ENCODE results near the gene TMEM163. TPM values are rescaled to one million over a fixed set of nuclear protein-coding genes. Genes with fewer than 3 reads are reported as not detected.
"Not testable (repeated sequence)": the region's sequence is repeated elsewhere in the genome, so short reads cannot be mapped to it uniquely, and the experiment has no call there.

Gene TMEM163
- polyA plus RNA-seq, 1 donor from 2014 or later, result 3.5 TPM

DNA sequence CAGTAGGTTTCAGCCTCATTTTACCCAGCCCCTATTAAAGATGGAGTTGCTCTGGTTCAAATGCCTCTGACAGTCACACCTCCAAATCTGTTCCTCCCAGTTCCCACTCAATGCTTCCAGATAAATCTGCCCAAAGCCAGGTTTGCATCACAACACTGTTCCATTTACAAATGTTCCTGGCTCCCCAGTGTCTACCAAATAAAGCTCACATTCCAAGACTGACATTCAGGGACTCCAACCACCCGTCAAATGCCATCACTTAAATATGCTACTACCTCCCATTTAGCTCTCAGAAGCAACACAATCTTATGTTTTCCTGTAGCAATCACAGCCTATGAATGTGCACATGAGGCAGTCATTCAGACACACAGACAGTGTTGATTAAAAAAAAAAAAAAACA, 127.3 kb downstream of the TMEM163 start:
- no peaks in the 10 kb centered on the region for H3K36me3 ChIP-seq (ENCODE audit: insufficient read depth, low read length)
- TF ChIP-seq MXI1 (conservative IDR thresholded peaks at IDR 0.05; ENCODE audit: poor library complexity, severe bottlenecking) (no peak), POLR2AphosphoS5 (IDR thresholded peaks at IDR 0.05) (no peak), RAD21 (conservative IDR thresholded peaks at IDR 0.05) (no peak), SMC3 (conservative IDR thresholded peaks at IDR 0.05; ENCODE audit: poor library complexity) (no peak)
- H2AFZ ChIP-seq (ENCODE audit: low read depth, low read length), result no peak overlapping the region
- no peak overlapping the region for H3K4me3 ChIP-seq (ENCODE audit: low read length)
- H3K9me3 ChIP-seq (ENCODE audit: low read length), result peaks cover 17% of the 10 kb centered on the region
- H3K79me2 ChIP-seq (replicated peaks; ENCODE audit: insufficient read depth, low read length), result no peaks in the 10 kb centered on the region
- no peaks in the 10 kb centered on the region for H3F3A ChIP-seq (ENCODE audit: insufficient read depth, low read length, poor library complexity, severe bottlenecking)
- H3K4me2 ChIP-seq (ENCODE audit: low read length), result no peak overlapping the region
- H3K27ac ChIP-seq (ENCODE audit: low read length), result no peak overlapping the region
- no peaks in the 10 kb centered on the region for H4K20me1 ChIP-seq (ENCODE audit: insufficient read depth)
- H3K27me3 ChIP-seq (ENCODE audit: insufficient read depth, low read depth, low read length), result no peaks in the 10 kb centered on the region
- no peak overlapping the region for H3K9ac ChIP-seq (ENCODE audit: low read length)
- no peaks in the 10 kb centered on the region for H3K9me2 ChIP-seq (ENCODE audit: insufficient read depth, low read length)

DNA sequence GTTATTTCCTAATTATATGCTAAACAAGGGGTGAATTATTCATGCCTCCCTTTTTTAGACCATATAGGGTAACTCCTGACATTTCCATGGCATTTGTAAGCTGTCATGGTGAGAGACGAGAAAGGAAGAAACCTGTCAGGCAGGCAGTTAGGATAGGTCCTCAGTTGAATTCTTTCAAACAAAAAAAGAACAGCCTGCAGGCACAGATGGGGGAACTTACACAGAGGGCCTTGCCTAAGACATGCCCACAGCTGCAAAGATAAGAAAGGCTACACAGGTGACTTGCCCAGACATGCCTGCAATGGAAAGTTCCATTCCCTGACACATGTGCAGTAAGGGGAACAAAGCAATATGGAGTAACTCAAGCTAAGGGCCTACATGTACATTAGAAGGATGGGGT, 128.1 kb downstream of the TMEM163 start:
- Histone ChIP-seq H3K79me2 (replicated peaks; ENCODE audit: insufficient read depth, low read length) (no peaks in the 10 kb centered on the region), H3K4me3 (ENCODE audit: low read length) (no peak overlapping the region), H3K4me2 (ENCODE audit: low read length) (no peak overlapping the region), H4K20me1 (ENCODE audit: insufficient read depth) (no peaks in the 10 kb centered on the region), H3K9me3 (ENCODE audit: low read length) (peaks cover 17% of the 10 kb centered on the region), H2AFZ (ENCODE audit: low read depth, low read length) (no peak overlapping the region), H3K27ac (ENCODE audit: low read length) (no peak overlapping the region), H3F3A (ENCODE audit: insufficient read depth, low read length, poor library complexity, severe bottlenecking) (no peaks in the 10 kb centered on the region), H3K9ac (ENCODE audit: low read length) (no peak overlapping the region), H3K9me2 (ENCODE audit: insufficient read depth, low read length) (no peaks in the 10 kb centered on the region), H3K36me3 (ENCODE audit: insufficient read depth, low read length) (no peaks in the 10 kb centered on the region), H3K27me3 (ENCODE audit: insufficient read depth, low read depth, low read length) (no peaks in the 10 kb centered on the region)
- TF ChIP-seq POLR2AphosphoS5 (IDR thresholded peaks at IDR 0.05), result no peak
- TF ChIP-seq RAD21 (conservative IDR thresholded peaks at IDR 0.05), result no peak
- TF ChIP-seq MXI1 (conservative IDR thresholded peaks at IDR 0.05; ENCODE audit: poor library complexity, severe bottlenecking), result no peak

DNA sequence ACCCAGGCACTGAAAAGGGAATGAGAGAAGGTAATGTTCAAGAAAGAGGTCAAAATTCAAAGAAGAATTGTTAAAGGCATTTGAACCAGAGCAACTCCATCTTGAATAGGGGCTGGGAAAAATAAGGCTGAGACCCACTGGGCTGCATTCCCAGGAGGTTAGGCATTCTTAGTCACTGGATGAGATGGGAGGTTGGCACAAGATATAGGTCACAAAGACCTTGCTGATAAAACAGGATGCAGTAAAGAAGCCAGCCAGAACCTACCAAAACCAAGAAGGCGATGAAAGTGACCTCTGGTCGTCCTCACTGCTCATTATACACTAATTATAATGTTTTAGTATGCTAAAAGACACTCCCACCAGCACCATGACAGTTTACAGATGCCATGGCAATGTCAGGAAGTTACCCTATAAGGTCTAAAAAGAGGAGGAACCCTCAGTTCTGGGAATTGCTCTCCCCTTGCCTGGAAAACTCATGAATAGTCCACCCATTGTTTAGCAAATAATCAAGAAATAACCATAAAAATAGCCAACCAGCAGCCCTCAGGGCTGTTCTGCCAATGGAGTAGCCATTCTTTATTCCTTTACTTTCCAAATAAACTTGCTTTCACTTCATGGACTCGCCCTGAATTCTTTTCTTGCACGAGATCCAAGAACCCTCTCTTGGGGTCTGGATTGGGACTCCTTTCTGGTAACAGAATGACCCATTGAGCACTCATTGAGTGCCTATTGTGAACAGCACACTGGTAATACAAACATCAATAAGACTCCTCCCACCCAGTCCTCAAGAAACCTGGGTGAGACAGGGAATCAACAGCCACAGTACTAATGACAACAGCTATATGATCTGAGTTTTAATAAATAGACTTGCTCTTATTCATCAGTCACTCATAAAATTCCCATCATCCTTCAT, 129.4 kb downstream of the TMEM163 start:
- H3K79me2 ChIP-seq (replicated peaks; ENCODE audit: insufficient read depth, low read length); H3K27me3 ChIP-seq (ENCODE audit: insufficient read depth, low read depth, low read length); H3F3A ChIP-seq (ENCODE audit: insufficient read depth, low read length, poor library complexity, severe bottlenecking); H3K4me3 ChIP-seq (ENCODE audit: low read length); H3K27ac ChIP-seq (ENCODE audit: low read length); H3K9ac ChIP-seq (ENCODE audit: low read length); H3K4me2 ChIP-seq (ENCODE audit: low read length); H3K36me3 ChIP-seq (ENCODE audit: insufficient read depth, low read length); H2AFZ ChIP-seq (ENCODE audit: low read depth, low read length); H3K9me2 ChIP-seq (ENCODE audit: insufficient read depth, low read length); H4K20me1 ChIP-seq (ENCODE audit: insufficient read depth): not testable (repeated sequence)
- peaks cover 17% of the 10 kb centered on the region for H3K9me3 ChIP-seq (ENCODE audit: low read length)

DNA sequence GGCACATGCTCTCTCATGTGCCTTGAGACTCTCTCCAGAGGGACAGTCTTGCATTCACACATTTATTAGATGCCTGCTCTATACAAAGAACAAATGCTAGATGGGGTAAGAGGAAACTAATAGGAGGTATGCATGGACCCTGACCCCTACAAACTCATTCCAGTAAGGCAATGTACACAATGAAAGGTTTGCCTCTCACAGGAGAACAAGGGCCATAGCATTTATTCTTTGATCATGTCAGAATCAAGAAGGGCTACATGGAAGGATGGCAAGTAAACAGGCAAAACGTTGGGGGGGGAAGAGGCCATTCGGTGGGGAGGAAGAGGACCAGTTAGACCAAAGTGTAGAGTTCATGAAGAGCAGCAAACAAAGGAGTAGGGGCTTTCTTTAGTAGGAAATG, 130.2 kb downstream of the TMEM163 start:
- H3K9me3 ChIP-seq (ENCODE audit: low read length), result peaks cover 17% of the 10 kb centered on the region

More for the DNA sequence above, 130.2 kb downstream of the TMEM163 start:
- TF ChIP-seq TAF1 (IDR thresholded peaks at IDR 0.05; ENCODE audit: low read depth), result no peak
- Histone ChIP-seq H3K4me3 (ENCODE audit: low read length) (no peak overlapping the region), H3K9ac (ENCODE audit: low read length) (no peak overlapping the region), H3K27me3 (ENCODE audit: insufficient read depth, low read depth, low read length) (no peaks in the 10 kb centered on the region), H3K27ac (ENCODE audit: low read length) (no peak overlapping the region), H3K4me2 (ENCODE audit: low read length) (no peak overlapping the region), H3K36me3 (ENCODE audit: insufficient read depth, low read length) (no peaks in the 10 kb centered on the region), H3K9me2 (ENCODE audit: insufficient read depth, low read length) (no peaks in the 10 kb centered on the region), H4K20me1 (ENCODE audit: insufficient read depth) (no peaks in the 10 kb centered on the region), H2AFZ (ENCODE audit: low read depth, low read length) (no peak overlapping the region), H3K79me2 (replicated peaks; ENCODE audit: insufficient read depth, low read length) (no peaks in the 10 kb centered on the region), H3F3A (ENCODE audit: insufficient read depth, low read length, poor library complexity, severe bottlenecking) (no peaks in the 10 kb centered on the region)
